DOHH2 (cell line): ENCODE results near the gene PHRF1.

Source experiments
- H3F3A ChIP-seq: fragments of 200-600 bp; sonication (generic), shearing (Covaris generic); 2 replicates; pipeline ENCODE4 v1.6.0; 2016; ENCODE audit warnings: antibody characterized with exemption, mild to moderate bottlenecking; ENCODE audit not compliant: control insufficient read depth, insufficient read depth
- H3K27ac ChIP-seq: fragments of 200-600 bp; sonication (generic); 2 replicates; pipeline ENCODE4 v1.5.1; 2014; ENCODE audit warnings: low read depth, mild to moderate bottlenecking, low read length, moderate library complexity
- H3K27me3 ChIP-seq: fragments of 200-600 bp; sonication (generic); 2 replicates; pipeline ENCODE4 v1.6.1; 2014; ENCODE audit warnings: mild to moderate bottlenecking, low read length, mixed read lengths; ENCODE audit not compliant: control insufficient read depth
- H3K36me3 ChIP-seq: fragments of 200-600 bp; sonication (generic); 2 replicates; pipeline ENCODE4 v1.6.1; 2014; ENCODE audit warnings: mild to moderate bottlenecking, low read length, moderate library complexity, mixed read lengths; ENCODE audit not compliant: control insufficient read depth
- H3K4me1 ChIP-seq: fragments of 200-600 bp; sonication (generic); 2 replicates; pipeline ENCODE4 v1.6.1; 2014; ENCODE audit warnings: mild to moderate bottlenecking, low read length, mixed read lengths; ENCODE audit not compliant: control insufficient read depth
- H3K4me2 ChIP-seq: fragments of 200-600 bp; sonication (generic); 2 replicates; pipeline ENCODE4 v1.6.0; 2014; ENCODE audit warnings: mild to moderate bottlenecking, low read length, moderate library complexity
- H3K4me3 ChIP-seq: fragments of 200-600 bp; sonication (generic); 2 replicates; pipeline ENCODE4 v1.5.1; 2014; ENCODE audit warnings: mild to moderate bottlenecking, low read length, mixed read lengths
- H3K79me2 ChIP-seq: fragments of 200-600 bp; sonication (generic); 2 replicates; pipeline ENCODE4 v1.6.1; 2014; ENCODE audit warnings: mild to moderate bottlenecking, low read length, mixed read lengths; ENCODE audit not compliant: control insufficient read depth
- H3K9me2 ChIP-seq: fragments of 200-600 bp; sonication (generic); replicated peaks from 2 replicates; pipeline ENCODE4 v1.6.1; 2014; ENCODE audit warnings: mild to moderate bottlenecking, low read length, mixed read lengths; ENCODE audit not compliant: control insufficient read depth
- H3K9me3 ChIP-seq: fragments of 200-600 bp; sonication (generic); 2 replicates; pipeline ENCODE4 v1.6.1; 2014; ENCODE audit warnings: antibody characterized with exemption, low read length, mixed read lengths; ENCODE audit not compliant: control insufficient read depth, insufficient read depth
- H4K20me1 ChIP-seq: fragments of 200-600 bp; sonication (generic); 2 replicates; pipeline ENCODE4 v1.6.0; 2014; ENCODE audit warnings: low read depth, mild to moderate bottlenecking, antibody characterized with exemption, low read length, moderate library complexity; ENCODE audit not compliant: control insufficient read depth, insufficient read depth
- EZH2phosphoT487 ChIP-seq: fragments of 200-600 bp; sonication (generic); IDR thresholded peaks from 2 replicates; pipeline ENCODE4 v1.6.1; 2017; ENCODE audit warnings: borderline replicate concordance, mild to moderate bottlenecking, antibody characterized with exemption, low read length, moderate library complexity, mixed read lengths
- TF ChIP-seq, protein P1 (sequence below): fragments of 200-600 bp; sonication (generic); IDR thresholded peaks from one replicate; pipeline ENCODE4 v1.5.1; 2014; ENCODE audit warnings: antibody characterized with exemption, mild to moderate bottlenecking, low read depth, low read length; ENCODE audit not compliant: poor library complexity, severe bottlenecking

The PHRF1 gene

DNA sequence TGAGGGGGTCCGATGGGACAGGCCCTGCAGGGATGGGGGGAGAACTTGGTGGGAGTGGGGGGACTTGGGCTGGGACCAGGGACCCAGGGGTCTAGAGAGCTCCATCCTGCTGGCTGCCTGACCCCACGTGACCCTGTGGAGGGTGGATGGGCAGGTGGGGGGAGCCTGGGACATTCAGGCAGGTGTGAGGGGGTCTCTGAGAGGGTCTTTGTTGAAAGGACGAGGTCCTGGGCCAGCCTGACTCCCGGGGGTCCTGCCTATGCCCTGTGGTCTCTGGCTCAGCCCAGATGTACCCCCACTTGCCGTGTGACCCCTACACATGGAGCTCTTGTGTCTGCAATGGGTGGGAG lies 31.5 kb upstream of the PHRF1 start:
- H3K27me3 ChIP-seq = no peaks in the 10 kb centered on the region
- TF ChIP-seq, protein P1, sequence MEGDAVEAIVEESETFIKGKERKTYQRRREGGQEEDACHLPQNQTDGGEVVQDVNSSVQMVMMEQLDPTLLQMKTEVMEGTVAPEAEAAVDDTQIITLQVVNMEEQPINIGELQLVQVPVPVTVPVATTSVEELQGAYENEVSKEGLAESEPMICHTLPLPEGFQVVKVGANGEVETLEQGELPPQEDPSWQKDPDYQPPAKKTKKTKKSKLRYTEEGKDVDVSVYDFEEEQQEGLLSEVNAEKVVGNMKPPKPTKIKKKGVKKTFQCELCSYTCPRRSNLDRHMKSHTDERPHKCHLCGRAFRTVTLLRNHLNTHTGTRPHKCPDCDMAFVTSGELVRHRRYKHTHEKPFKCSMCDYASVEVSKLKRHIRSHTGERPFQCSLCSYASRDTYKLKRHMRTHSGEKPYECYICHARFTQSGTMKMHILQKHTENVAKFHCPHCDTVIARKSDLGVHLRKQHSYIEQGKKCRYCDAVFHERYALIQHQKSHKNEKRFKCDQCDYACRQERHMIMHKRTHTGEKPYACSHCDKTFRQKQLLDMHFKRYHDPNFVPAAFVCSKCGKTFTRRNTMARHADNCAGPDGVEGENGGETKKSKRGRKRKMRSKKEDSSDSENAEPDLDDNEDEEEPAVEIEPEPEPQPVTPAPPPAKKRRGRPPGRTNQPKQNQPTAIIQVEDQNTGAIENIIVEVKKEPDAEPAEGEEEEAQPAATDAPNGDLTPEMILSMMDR = no peak
- TF ChIP-seq EZH2phosphoT487 = no peak
- no peaks in the 10 kb centered on the region for H3K9me3 ChIP-seq
- no peaks in the 10 kb centered on the region for H3F3A ChIP-seq
- no peak overlapping the region for H3K4me3 ChIP-seq
- peaks cover 18% of the 10 kb centered on the region for H3K4me1 ChIP-seq
- H3K36me3 ChIP-seq = no peaks in the 10 kb centered on the region
- no peaks in the 10 kb centered on the region for H4K20me1 ChIP-seq
- H3K79me2 ChIP-seq = no peaks in the 10 kb centered on the region
- no peaks in the 10 kb centered on the region for H3K9me2 ChIP-seq
- H3K4me2 ChIP-seq = no peak overlapping the region
- H3K27ac ChIP-seq = no peak overlapping the region

DNA sequence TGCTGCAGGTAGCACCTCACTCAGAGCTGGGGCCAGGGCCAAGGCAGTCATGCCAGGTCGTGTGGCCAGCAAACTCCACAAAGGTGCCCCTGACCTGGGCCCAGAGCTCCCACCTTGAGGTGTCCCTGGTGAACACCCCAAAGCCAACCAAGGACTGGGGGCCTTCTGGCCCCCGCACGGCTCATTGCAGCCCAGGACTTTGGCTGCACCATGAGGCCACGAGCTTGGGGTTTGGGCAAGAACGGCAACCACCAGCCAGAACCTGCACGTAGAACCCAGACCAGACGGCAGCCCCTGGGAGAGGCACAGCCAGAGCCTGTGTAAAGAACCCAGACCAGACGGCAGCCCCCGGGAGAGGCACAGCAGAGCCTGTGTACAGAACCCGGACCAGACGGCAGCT lies 31.1 kb upstream of the PHRF1 start:
- H3K27me3 ChIP-seq = no peaks in the 10 kb centered on the region
- H4K20me1 ChIP-seq = no peaks in the 10 kb centered on the region
- H3K9me2 ChIP-seq = no peaks in the 10 kb centered on the region
- peaks cover 18% of the 10 kb centered on the region for H3K4me1 ChIP-seq
- no peaks in the 10 kb centered on the region for H3K36me3 ChIP-seq
- H3K4me3 ChIP-seq = no peak overlapping the region
- H3K79me2 ChIP-seq = no peaks in the 10 kb centered on the region
- no peak overlapping the region for H3K4me2 ChIP-seq
- no peaks in the 10 kb centered on the region for H3K9me3 ChIP-seq
- no peak overlapping the region for H3K27ac ChIP-seq
- TF ChIP-seq EZH2phosphoT487 = no peak
- TF ChIP-seq, protein P1 = no peak
- no peaks in the 10 kb centered on the region for H3F3A ChIP-seq

DNA sequence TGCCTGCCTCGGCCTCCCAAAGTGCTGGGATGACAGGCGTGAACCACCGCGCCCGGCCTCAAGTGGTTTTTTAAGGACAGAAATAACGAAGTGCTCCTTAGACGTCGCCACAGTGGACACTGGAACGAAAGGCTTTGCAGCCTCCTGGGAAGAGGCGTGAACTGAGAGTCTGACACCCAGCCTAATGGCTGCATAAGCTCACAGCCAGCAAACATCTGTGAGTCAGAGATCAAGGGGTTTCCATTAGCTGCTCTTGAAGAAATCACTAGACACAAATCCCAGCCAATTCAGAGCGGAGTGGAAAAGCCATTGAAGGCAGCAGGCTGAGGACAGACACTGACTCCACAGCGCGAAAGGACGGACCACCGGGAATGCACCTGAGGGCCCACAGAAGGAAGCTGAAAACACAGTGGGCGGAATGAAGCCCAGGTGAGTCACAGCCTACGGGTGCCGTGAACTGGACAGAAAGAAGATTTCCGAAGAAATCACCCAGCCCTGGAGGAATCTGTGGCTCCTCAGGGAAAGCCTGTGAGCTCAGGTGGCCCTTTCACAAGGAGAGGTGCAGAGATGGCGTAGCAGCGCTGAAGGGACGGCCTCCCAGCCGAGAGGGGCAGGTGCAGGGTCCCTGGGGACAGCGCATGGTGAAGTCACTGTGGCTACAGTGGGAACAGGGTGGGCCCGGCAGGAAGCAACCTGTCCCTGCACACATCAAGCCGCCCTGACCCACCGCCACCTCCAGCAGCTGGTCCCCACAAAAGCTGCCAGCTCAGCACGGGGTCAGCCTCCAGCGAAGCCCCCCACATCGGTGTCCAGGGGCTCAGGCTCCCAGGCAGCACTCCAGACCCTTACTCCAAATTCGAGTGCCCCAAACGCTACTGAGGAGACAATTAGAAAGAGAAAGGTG lies 27.3 kb upstream of the PHRF1 start:
- Histone ChIP-seq H3K27ac (no peak overlapping the region), H3K9me2 (no peaks in the 10 kb centered on the region), H3F3A (no peaks in the 10 kb centered on the region), H3K4me2 (peak overlapping the region; percentile 10; the same call in 1 of the 2 replicates), H3K4me1 (peaks cover 10% of the 10 kb centered on the region), H4K20me1 (no peaks in the 10 kb centered on the region), H3K79me2 (no peaks in the 10 kb centered on the region), H3K9me3 (no peaks in the 10 kb centered on the region), H3K27me3 (no peaks in the 10 kb centered on the region), H3K4me3 (no peak overlapping the region), H3K36me3 (no peaks in the 10 kb centered on the region)
- TF ChIP-seq, protein P1 = no peak
- no peak for TF ChIP-seq EZH2phosphoT487
